WTC11 (cell line): ENCODE measurements around the gene B4GALNT3. TPM values are rescaled to one million over a fixed set of nuclear protein-coding genes. Genes with fewer than 3 reads are reported as not detected.

ENCODE experiments used
- ATAC-seq: fragments of 200-7000 bp; cut with Tn5 transposase; 2 replicates; pipeline ENCODE4 v1.10.0; 2021; ENCODE audit warnings: mild to moderate bottlenecking, moderate library complexity
- CTCF ChIA-PET: fragments of 300-600 bp; sonication (Branson Sonifier 250); formaldehyde crosslinking; loops from one replicate; lab custom pipeline; 2021; ENCODE audit warnings: antibody characterized with exemption; lab: Charles Lee
- POLR2A ChIA-PET: fragments of 350-600 bp; sonication (Branson Sonifier 250); formaldehyde crosslinking; loops from one replicate; lab custom pipeline; 2021; ENCODE audit warnings: antibody characterized with exemption; lab: Charles Lee
- DNase-seq: peaks from one replicate; pipeline ENCODE4 v3.0.0; 2021; ENCODE audit warnings: low spot score
- H3K27ac Mint-ChIP-seq: 2 replicates; pipeline ENCODE4 v1.8.0; 2021; ENCODE audit warnings: mixed read lengths
- H3K27me3 Mint-ChIP-seq: 2 replicates; pipeline ENCODE4 v1.8.0; 2021; ENCODE audit warnings: low read depth, mild to moderate bottlenecking, moderate library complexity, mixed read lengths
- H3K36me3 Mint-ChIP-seq: 2 replicates; pipeline ENCODE4 v1.8.0; 2021; ENCODE audit warnings: mixed read lengths
- H3K4me1 Mint-ChIP-seq: 2 replicates; pipeline ENCODE4 v1.8.0; 2022; ENCODE audit warnings: mixed read lengths
- H3K4me3 Mint-ChIP-seq: 2 replicates; pipeline ENCODE4 v1.8.0; 2021; ENCODE audit warnings: mild to moderate bottlenecking, moderate library complexity, mixed read lengths
- H3K9me3 Mint-ChIP-seq: 2 replicates; pipeline ENCODE4 v1.8.0; 2021; ENCODE audit warnings: mixed read lengths
- AR ChIP-seq: fragments of 250-450 bp; sonication (Bioruptor Pico); IDR thresholded peaks from 2 replicates; pipeline ENCODE4 v1.9.0; 2021; ENCODE audit warnings: mild to moderate bottlenecking
- ARID4B ChIP-seq: sonication (generic); formaldehyde crosslinking; IDR thresholded peaks from 2 replicates; pipeline ENCODE4 v1.8.0; 2023; ENCODE audit warnings: missing genetic modification reagents, mild to moderate bottlenecking, borderline replicate concordance
- ATF3 ChIP-seq: sonication (generic); formaldehyde crosslinking; conservative IDR thresholded peaks from 2 replicates; pipeline ENCODE4 v1.8.1; 2022; ENCODE audit warnings: mild to moderate bottlenecking, missing genetic modification reagents
- CREB1 ChIP-seq: sonication (generic); formaldehyde crosslinking; IDR thresholded peaks from 2 replicates; pipeline ENCODE4 v1.8.0; 2023; ENCODE audit warnings: mild to moderate bottlenecking, missing genetic modification reagents
- E2F4 ChIP-seq: sonication (generic); formaldehyde crosslinking; IDR thresholded peaks from 2 replicates; pipeline ENCODE4 v1.8.1; 2022; ENCODE audit warnings: low read depth, mild to moderate bottlenecking, moderate library complexity, missing genetic modification reagents, borderline replicate concordance
- GTF2I ChIP-seq: fragments of 250-450 bp; sonication (Bioruptor Pico); conservative IDR thresholded peaks from 2 replicates; pipeline ENCODE4 v1.4.0; 2021; ENCODE audit warnings: mild to moderate bottlenecking
- HMGA2 ChIP-seq: fragments of 250-450 bp; sonication (Bioruptor Pico); IDR thresholded peaks from 2 replicates; pipeline ENCODE4 v1.4.0; 2021; ENCODE audit warnings: mild to moderate bottlenecking, moderate library complexity
- KAT7 ChIP-seq: sonication (generic); formaldehyde crosslinking; IDR thresholded peaks from 2 replicates; pipeline ENCODE4 v1.8.1; 2023; ENCODE audit warnings: missing genetic modification reagents, mild to moderate bottlenecking, borderline replicate concordance
- MXD4 ChIP-seq: fragments of 250-450 bp; sonication (Bioruptor Pico); IDR thresholded peaks from 2 replicates; pipeline ENCODE4 v1.8.0; 2021; ENCODE audit warnings: mild to moderate bottlenecking, moderate library complexity, borderline replicate concordance
- SMAD4 ChIP-seq: sonication (generic); formaldehyde crosslinking; IDR thresholded peaks from 2 replicates; pipeline ENCODE4 v1.8.0; 2022; ENCODE audit warnings: mild to moderate bottlenecking, missing genetic modification reagents
- SOX15 ChIP-seq: fragments of 250-450 bp; sonication (Bioruptor Pico); IDR thresholded peaks from 2 replicates; pipeline ENCODE4 v1.9.0; 2021; ENCODE audit warnings: mild to moderate bottlenecking
- SP1 ChIP-seq: sonication (generic); formaldehyde crosslinking; conservative IDR thresholded peaks from 2 replicates; pipeline ENCODE4 v1.8.1; 2022; ENCODE audit warnings: missing genetic modification reagents
- TCF7 ChIP-seq: sonication (generic); formaldehyde crosslinking; IDR thresholded peaks from 2 replicates; pipeline ENCODE4 v1.8.0; 2022; ENCODE audit warnings: mild to moderate bottlenecking, low read depth, missing genetic modification reagents, moderate library complexity
- TEAD4 ChIP-seq: sonication (generic); formaldehyde crosslinking; IDR thresholded peaks from 2 replicates; pipeline ENCODE4 v1.8.0; 2022; ENCODE audit warnings: mild to moderate bottlenecking, missing genetic modification reagents
- USF2 ChIP-seq: sonication (generic); formaldehyde crosslinking; IDR thresholded peaks from 2 replicates; pipeline ENCODE4 v1.8.1; 2023; ENCODE audit warnings: mild to moderate bottlenecking, missing genetic modification reagents, moderate library complexity
- ZBTB21 ChIP-seq: sonication (generic); formaldehyde crosslinking; IDR thresholded peaks from 2 replicates; pipeline ENCODE4 v1.8.1; 2023; ENCODE audit warnings: mild to moderate bottlenecking, missing genetic modification reagents, borderline replicate concordance
- ZBTB43 ChIP-seq: sonication (generic); formaldehyde crosslinking; IDR thresholded peaks from 2 replicates; pipeline ENCODE4 v1.8.1; 2023; ENCODE audit warnings: mild to moderate bottlenecking, missing genetic modification reagents
- ZNF121 ChIP-seq: sonication (generic); formaldehyde crosslinking; IDR thresholded peaks from 2 replicates; pipeline ENCODE4 v1.8.0; 2023; ENCODE audit warnings: missing genetic modification reagents
- ZNF263 ChIP-seq: sonication (generic); formaldehyde crosslinking; IDR thresholded peaks from 2 replicates; pipeline ENCODE4 v1.8.1; 2022; ENCODE audit warnings: low read depth, mild to moderate bottlenecking, moderate library complexity, missing genetic modification reagents
- ZNF281 ChIP-seq: sonication (generic); formaldehyde crosslinking; IDR thresholded peaks from 2 replicates; pipeline ENCODE4 v1.8.0; 2023; ENCODE audit warnings: mild to moderate bottlenecking, missing genetic modification reagents
- total RNA-seq: library from RNA; stranded (reverse); gene quantifications from 3 replicates; pipeline ENCODE4 v1.2.3, GENCODE V29; 2021

The B4GALNT3 gene
- total RNA-seq, 1 experiment from 2014 or later: 19.0 TPM

GRCh38 chr12:466039-466438 lies 6.3 kb downstream of the B4GALNT3 start:
- H3K27ac Mint-ChIP-seq: no peak overlapping the region
- ChIA-PET CTCF (no interaction called here), POLR2A (no interaction called here)
- no peak for DNase-seq
- no peaks in the 10 kb centered on the region for H3K9me3 Mint-ChIP-seq
- H3K27me3 Mint-ChIP-seq: peaks cover 19% of the 10 kb centered on the region
- no peak overlapping the region for H3K4me3 Mint-ChIP-seq
- peaks cover under 1% of the 10 kb centered on the region; the same call in 1 of the 2 replicates for H3K36me3 Mint-ChIP-seq
- peaks cover 14% of the 10 kb centered on the region for H3K4me1 Mint-ChIP-seq
- TF ChIP-seq USF2 (no peak), HMGA2 (CRISPR knock-in tag) (no peak), MXD4 (no peak), ARID4B (CRISPR knock-in tag) (no peak), ZNF263 (CRISPR knock-in tag) (no peak), GTF2I (CRISPR knock-in tag) (no peak), CREB1 (CRISPR knock-in tag) (no peak), ATF3 (CRISPR knock-in tag) (no peak), ZNF281 (CRISPR knock-in tag) (no peak), SOX15 (CRISPR knock-in tag) (no peak), SMAD4 (CRISPR knock-in tag) (no peak), TCF7 (CRISPR knock-in tag) (no peak), KAT7 (no peak), SP1 (CRISPR knock-in tag) (no peak), E2F4 (CRISPR knock-in tag) (no peak), ZNF121 (no peak), ZBTB43 (CRISPR knock-in tag) (no peak), ZBTB21 (CRISPR knock-in tag) (no peak), AR (CRISPR knock-in tag) (no peak), TEAD4 (CRISPR knock-in tag) (no peak)
- ATAC-seq: peak; percentile 32; the same call in 1 of the 2 replicates
